Coronary artery (tissue), 2 donors: Measurements from ENCODE around the gene C5orf63.
"Not testable (repeated sequence)": the region's sequence is repeated elsewhere in the genome, so short reads cannot be mapped to it uniquely, and the experiment has no call there.

Source experiments
- DNase-seq: peaks from one replicate; pipeline ENCODE4 v3.0.0-alpha.2; 2017; ENCODE audit warnings: low spot score
- H3K27ac ChIP-seq, 2 donors: fragments of 200-600 bp; sonication (generic); one replicate each; pipeline ENCODE4 v1.5.1; 2016 to 2019
- H3K4me3 ChIP-seq: fragments of 200-600 bp; sonication (generic); 2 replicates; pipeline ENCODE4 v1.5.1; 2016; ENCODE audit warnings: mild to moderate bottlenecking, moderate library complexity
- TF ChIP-seq, protein P1 (sequence below): fragments of 200-600 bp; sonication (generic); IDR thresholded peaks from one replicate; pipeline ENCODE4 v1.5.1; 2019; ENCODE audit warnings: antibody characterized with exemption

C5orf63 gene

DNA sequence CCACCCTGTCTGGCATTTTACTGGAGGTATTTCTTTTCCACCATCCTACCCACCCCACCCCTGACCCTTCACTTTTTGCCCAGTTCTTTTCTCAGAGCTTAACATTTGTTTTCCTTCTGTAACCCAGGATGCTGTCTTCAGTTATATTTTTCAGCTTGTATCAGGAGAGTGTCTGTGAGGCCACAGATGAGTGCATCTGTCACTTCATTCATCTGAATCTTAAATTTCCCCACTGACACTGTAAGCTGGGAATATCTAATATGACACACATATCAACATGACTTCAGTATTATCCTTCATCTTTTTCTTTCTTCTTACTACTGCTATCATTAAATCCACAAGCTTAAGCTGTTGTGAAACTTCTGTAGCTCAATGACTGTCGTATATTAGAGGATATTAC is 47.8 kb downstream of the C5orf63 start:
- no peak for DNase-seq
- H3K27ac ChIP-seq: no peak overlapping the region
- TF ChIP-seq, protein P1, sequence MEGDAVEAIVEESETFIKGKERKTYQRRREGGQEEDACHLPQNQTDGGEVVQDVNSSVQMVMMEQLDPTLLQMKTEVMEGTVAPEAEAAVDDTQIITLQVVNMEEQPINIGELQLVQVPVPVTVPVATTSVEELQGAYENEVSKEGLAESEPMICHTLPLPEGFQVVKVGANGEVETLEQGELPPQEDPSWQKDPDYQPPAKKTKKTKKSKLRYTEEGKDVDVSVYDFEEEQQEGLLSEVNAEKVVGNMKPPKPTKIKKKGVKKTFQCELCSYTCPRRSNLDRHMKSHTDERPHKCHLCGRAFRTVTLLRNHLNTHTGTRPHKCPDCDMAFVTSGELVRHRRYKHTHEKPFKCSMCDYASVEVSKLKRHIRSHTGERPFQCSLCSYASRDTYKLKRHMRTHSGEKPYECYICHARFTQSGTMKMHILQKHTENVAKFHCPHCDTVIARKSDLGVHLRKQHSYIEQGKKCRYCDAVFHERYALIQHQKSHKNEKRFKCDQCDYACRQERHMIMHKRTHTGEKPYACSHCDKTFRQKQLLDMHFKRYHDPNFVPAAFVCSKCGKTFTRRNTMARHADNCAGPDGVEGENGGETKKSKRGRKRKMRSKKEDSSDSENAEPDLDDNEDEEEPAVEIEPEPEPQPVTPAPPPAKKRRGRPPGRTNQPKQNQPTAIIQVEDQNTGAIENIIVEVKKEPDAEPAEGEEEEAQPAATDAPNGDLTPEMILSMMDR: no peak
- H3K4me3 ChIP-seq: no peak overlapping the region

DNA sequence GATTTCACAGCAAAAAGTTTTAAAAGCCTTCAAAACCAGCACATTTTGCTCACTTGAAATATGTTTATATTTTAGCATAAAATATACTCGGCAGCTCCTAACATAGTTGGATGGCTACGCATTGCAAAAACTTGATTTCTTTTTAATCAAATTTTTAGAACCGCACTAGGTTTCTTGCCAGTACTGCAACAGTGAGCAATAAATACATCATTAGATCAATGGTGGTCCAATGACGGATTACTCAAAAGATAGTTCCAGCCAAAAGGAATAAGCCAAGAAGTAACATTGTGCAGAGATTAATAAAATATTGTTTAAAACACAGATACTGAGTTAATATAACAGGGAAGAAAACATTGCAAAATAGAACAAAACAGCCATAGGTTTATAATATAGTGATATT is 48.5 kb downstream of the C5orf63 start:
- DNase-seq: no peak
- Histone ChIP-seq H3K4me3 (no peak overlapping the region), H3K27ac (no peak overlapping the region)
- TF ChIP-seq, protein P1: no peak

DNA sequence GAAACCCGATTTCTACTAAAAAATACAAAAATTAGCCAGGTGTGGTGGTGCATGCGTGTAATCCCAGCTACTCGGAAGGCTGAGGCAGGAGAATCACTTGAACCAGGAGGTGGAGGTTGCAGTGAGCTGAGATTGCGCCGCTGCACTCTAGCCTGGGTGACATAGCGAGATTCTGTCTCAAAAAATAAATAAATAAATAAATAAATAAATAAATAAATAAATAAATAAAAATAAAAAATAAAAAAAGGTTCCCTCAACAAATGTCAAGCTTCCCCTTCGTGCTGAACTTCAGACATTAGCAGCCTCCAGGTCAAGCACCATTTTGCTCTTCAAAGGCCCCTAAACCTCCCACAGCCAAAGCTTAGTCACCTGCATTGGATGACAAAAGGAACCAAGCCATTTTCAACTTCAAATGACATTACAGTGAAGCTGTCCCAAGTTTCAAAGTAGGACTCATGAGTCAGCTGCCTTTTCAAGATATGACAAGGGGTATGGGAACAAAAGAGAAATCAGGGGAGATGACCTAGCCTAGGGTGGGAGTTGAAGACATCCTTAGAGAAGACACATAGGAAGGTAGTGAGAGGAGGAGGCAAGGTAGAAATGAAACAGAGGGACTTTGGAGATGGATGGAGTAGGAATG is 49.6 kb downstream of the C5orf63 start:
- H3K4me3 ChIP-seq, DNase-seq, H3K27ac ChIP-seq: not testable (repeated sequence)

DNA sequence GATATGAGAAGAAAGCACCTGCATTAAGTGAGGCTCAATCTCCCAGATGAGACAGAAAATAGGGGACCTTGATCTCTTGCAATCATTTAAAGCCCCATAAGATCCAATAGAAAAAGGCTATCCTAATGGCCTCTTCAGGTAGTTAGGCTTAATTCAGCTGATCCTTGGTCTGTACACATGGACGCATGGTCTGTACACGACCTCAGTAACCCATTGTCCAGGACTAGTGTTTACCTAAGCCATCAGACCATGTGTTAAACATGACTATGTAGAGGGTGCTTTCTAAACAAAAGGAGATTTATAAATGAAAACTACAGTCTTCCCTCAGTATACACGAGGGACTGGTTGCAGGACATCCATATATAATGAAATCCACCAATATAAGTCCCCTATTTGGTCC is 50.5 kb downstream of the C5orf63 start:
- TF ChIP-seq, protein P1: no peak
- DNase-seq: no peak

DNA sequence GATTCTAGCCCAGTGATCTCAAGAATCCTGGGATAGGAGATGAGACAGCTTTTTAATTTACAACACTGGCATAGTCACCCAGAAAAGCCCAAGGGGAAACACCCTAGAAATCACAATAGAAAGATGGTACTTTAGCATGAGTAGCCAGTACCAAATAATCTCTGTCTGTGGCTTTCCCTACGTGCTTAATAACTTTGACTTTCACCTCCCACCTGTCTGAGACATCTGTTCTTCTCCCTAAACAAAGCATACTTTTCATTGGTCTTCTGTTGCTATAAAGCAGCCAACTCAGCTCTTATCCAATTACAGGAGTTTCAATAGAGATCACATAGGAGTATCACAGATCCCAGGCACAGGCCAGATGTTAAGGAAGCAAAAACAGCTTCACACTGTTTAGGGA is 53.4 kb downstream of the C5orf63 start:
- H3K4me3 ChIP-seq: no peak overlapping the region
- no peak for DNase-seq
- TF ChIP-seq, protein P1: no peak
- no peak overlapping the region for H3K27ac ChIP-seq

More for the DNA sequence above, 50.5 kb downstream of the C5orf63 start:
- no peak overlapping the region for H3K4me3 ChIP-seq
- no peak overlapping the region for H3K27ac ChIP-seq

DNA sequence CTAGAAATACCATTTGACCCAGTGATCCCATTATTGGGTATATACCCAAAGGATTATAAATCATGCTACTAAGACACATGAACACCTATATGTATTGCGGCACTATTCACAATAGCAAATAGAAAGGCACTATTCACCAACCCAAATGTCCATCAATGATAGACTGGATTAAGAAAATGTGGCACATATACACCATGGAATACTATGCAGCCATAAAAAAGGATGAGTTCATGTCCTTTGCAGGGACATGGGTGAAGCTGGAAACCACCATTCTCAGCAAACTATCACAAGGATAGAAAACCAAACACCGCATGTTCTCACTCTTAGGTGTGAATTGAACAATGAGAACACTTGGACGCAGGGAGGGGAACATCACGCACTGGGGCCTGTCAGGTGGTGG is 56.6 kb downstream of the C5orf63 start:
- DNase-seq, H3K27ac ChIP-seq, H3K4me3 ChIP-seq: not testable (repeated sequence)

DNA sequence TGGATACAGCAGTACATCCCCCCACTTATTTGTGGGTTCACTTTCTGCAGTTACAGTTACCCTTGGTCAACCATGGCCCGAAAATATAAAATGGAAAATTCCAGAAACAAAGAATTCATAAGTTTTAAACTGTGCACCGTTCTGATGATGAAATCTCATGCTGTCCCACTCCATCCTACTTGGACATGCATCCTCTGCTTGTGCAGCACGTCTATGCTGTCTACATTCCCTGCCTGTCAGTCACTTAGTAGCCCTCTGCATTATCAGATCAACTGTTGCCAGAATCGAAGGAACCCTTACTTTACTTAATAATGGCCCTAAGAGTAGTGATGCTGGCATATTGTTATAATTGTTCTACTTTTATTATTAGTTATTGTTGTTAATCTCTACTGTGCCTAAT is 57.6 kb downstream of the C5orf63 start:
- Histone ChIP-seq H3K4me3 (no peak overlapping the region), H3K27ac (no peak overlapping the region)
- TF ChIP-seq, protein P1: no peak
- DNase-seq: no peak

DNA sequence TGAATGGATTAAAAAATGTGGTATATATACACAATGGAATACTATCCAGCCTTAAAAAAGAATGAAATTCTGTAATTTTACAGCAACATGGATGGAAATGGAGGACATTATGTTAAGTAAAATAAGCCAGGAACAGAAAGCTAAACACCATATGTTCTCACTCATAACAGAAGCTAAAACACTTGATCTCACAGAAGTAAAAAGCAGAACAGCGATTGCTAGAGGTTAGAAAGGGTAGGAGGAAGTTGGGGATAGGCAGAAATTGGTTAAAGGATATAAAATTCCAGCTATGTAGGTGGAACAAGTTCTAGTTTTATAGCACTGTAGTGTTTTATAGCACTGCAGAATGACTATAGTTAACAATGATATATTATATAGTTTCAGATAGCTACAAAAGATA is 58.7 kb downstream of the C5orf63 start:
- DNase-seq: no peak
- no peak overlapping the region for H3K27ac ChIP-seq
- no peak overlapping the region for H3K4me3 ChIP-seq
- TF ChIP-seq, protein P1: no peak
